H9 (cell line): Measurements from ENCODE around the gene PTGDR. TPM values are rescaled to one million over a fixed set of nuclear protein-coding genes. Genes with fewer than 3 reads are reported as not detected.

ENCODE experiments used
- DNase-seq: peaks from one replicate; pipeline ENCODE4 v3.0.0-alpha.2; 2017
- H2AFZ ChIP-seq: one replicate; pipeline ENCODE4 v1.6.1; 2013; ENCODE audit warnings: mild to moderate bottlenecking, low read length, control low read depth, moderate library complexity
- H2AK5ac ChIP-seq: 2 replicates; pipeline ENCODE4 v1.6.1; 2013; ENCODE audit warnings: low read length, control low read depth, mixed read lengths; ENCODE audit not compliant: insufficient read length
- H2BK120ac ChIP-seq: one replicate; pipeline ENCODE4 v1.6.1; 2013; ENCODE audit warnings: low read depth, mild to moderate bottlenecking, low read length, control low read depth, inconsistent platforms; ENCODE audit not compliant: poor library complexity, severe bottlenecking
- H2BK12ac ChIP-seq: 2 replicates; pipeline ENCODE4 v1.6.1; 2013; ENCODE audit warnings: low read length, control low read depth, mixed read lengths, low read depth; ENCODE audit not compliant: insufficient read length
- H2BK15ac ChIP-seq: 2 replicates; pipeline ENCODE4 v1.6.1; 2013; ENCODE audit warnings: low read depth, low read length, control low read depth
- H2BK20ac ChIP-seq: one replicate; pipeline ENCODE4 v1.6.1; 2013; ENCODE audit warnings: low read depth, mild to moderate bottlenecking, low read length, control low read depth, inconsistent platforms; ENCODE audit not compliant: poor library complexity, severe bottlenecking
- H2BK5ac ChIP-seq: 2 replicates; pipeline ENCODE4 v1.6.1; 2013; ENCODE audit warnings: low read length, control low read depth, mixed read lengths; ENCODE audit not compliant: insufficient read length
- H3K14ac ChIP-seq: 2 replicates; pipeline ENCODE4 v1.6.1; 2013; ENCODE audit warnings: low read length, control low read depth; ENCODE audit not compliant: insufficient read depth
- H3K18ac ChIP-seq: 2 replicates; pipeline ENCODE4 v1.6.1; 2013; ENCODE audit warnings: low read depth, mild to moderate bottlenecking, mixed read lengths, low read length, control low read depth; ENCODE audit not compliant: insufficient read length
- H3K23ac ChIP-seq: 2 replicates; pipeline ENCODE4 v1.6.1; 2013; ENCODE audit warnings: low read length, control low read depth, mixed read lengths, low read depth; ENCODE audit not compliant: insufficient read length
- H3K23me2 ChIP-seq: 2 replicates; pipeline ENCODE4 v1.6.1; 2013; ENCODE audit warnings: low read depth, mild to moderate bottlenecking, mixed read lengths, low read length, control low read depth; ENCODE audit not compliant: insufficient read length, poor library complexity, severe bottlenecking
- H3K27ac ChIP-seq: 2 replicates; pipeline ENCODE4 v1.5.1; 2013; ENCODE audit warnings: low read length, control low read depth, mixed read lengths, low read depth; ENCODE audit not compliant: insufficient read length
- H3K27me3 ChIP-seq: 2 replicates; pipeline ENCODE4 v1.6.1; 2013; ENCODE audit warnings: low read length, control low read depth, inconsistent platforms; ENCODE audit not compliant: insufficient read depth
- H3K4ac ChIP-seq: 2 replicates; pipeline ENCODE4 v1.6.1; 2013; ENCODE audit warnings: low read depth, mild to moderate bottlenecking, control low read depth, inconsistent platforms, low read length, moderate library complexity
- H3K4me1 ChIP-seq: 2 replicates; pipeline ENCODE4 v1.6.1; 2013; ENCODE audit warnings: low read length, control low read depth, inconsistent platforms; ENCODE audit not compliant: insufficient read depth
- H3K4me2 ChIP-seq: 2 replicates; pipeline ENCODE4 v1.6.1; 2013; ENCODE audit warnings: low read length, control low read depth, mixed read lengths; ENCODE audit not compliant: insufficient read length, insufficient read depth
- H3K56ac ChIP-seq: 2 replicates; pipeline ENCODE4 v1.6.1; 2013; ENCODE audit warnings: low read depth, mild to moderate bottlenecking, mixed read lengths, low read length, control low read depth; ENCODE audit not compliant: insufficient read length
- H3K79me1 ChIP-seq: 2 replicates; pipeline ENCODE4 v1.6.1; 2013; ENCODE audit warnings: low read depth, mild to moderate bottlenecking, moderate library complexity, low read length, control low read depth, inconsistent platforms; ENCODE audit not compliant: insufficient read depth, poor library complexity, severe bottlenecking
- H3K79me2 ChIP-seq: 2 replicates; pipeline ENCODE4 v1.6.1; 2013; ENCODE audit warnings: low read length, control low read depth, inconsistent platforms; ENCODE audit not compliant: insufficient read depth
- H3K9ac ChIP-seq: 2 replicates; pipeline ENCODE4 v1.6.1; 2013; ENCODE audit warnings: low read length, control low read depth, mixed read lengths; ENCODE audit not compliant: insufficient read length; ENCODE audit errors: extremely low read depth
- H3K9me3 ChIP-seq: one replicate; pipeline ENCODE4 v1.6.1; 2013; ENCODE audit warnings: low read depth, low read length, inconsistent platforms; ENCODE audit not compliant: control insufficient read depth
- H3T11ph ChIP-seq: one replicate; pipeline ENCODE4 v1.6.1; 2013; ENCODE audit warnings: mild to moderate bottlenecking, low read length, control low read depth, inconsistent platforms
- H4K20me1 ChIP-seq: one replicate; pipeline ENCODE4 v1.6.1; 2013; ENCODE audit not compliant: control insufficient read depth, insufficient read length, insufficient read depth
- H4K5ac ChIP-seq: 2 replicates; pipeline ENCODE4 v1.6.1; 2013; ENCODE audit warnings: low read depth, mild to moderate bottlenecking, mixed read lengths, low read length, control low read depth; ENCODE audit not compliant: insufficient read length
- H4K8ac ChIP-seq: replicated peaks from 2 replicates; pipeline ENCODE4 v1.6.1; 2013; ENCODE audit warnings: low read length, control low read depth, mixed read lengths, low read depth; ENCODE audit not compliant: insufficient read length
- H4K91ac ChIP-seq: 2 replicates; pipeline ENCODE4 v1.6.1; 2013; ENCODE audit warnings: low read depth, mild to moderate bottlenecking, moderate library complexity, mixed read lengths, low read length, control low read depth; ENCODE audit not compliant: insufficient read length
- H3K27ac Mint-ChIP-seq, 3 experiments: 2 replicates in 2 of 3; 3 replicates in 1 of 3; pipeline ENCODE4 v1.8.0; 2020 to 2021; ENCODE audit warnings: mixed read lengths in 3 of 3, mild to moderate bottlenecking in 1 of 3, moderate library complexity in 1 of 3
- H3K27me3 Mint-ChIP-seq: 2 replicates; pipeline ENCODE4 v1.8.0; 2021; ENCODE audit warnings: low read depth, mild to moderate bottlenecking, moderate library complexity, mixed read lengths
- H3K36me3 Mint-ChIP-seq, 3 experiments: 2 replicates in 2 of 3; 3 replicates in 1 of 3; pipeline ENCODE4 v1.8.0; 2020 to 2021; ENCODE audit warnings: low read depth in 3 of 3, mixed read lengths in 3 of 3; ENCODE audit not compliant: insufficient read depth in 1 of 3
- H3K4me1 Mint-ChIP-seq, 2 experiments: 2 replicates each; pipeline ENCODE4 v1.8.0; 2020; ENCODE audit warnings: mixed read lengths in 2 of 2
- H3K4me3 Mint-ChIP-seq, 2 experiments: 2 replicates in 1 of 2; 3 replicates in 1 of 2; pipeline ENCODE4 v1.8.0; 2020 to 2021; ENCODE audit warnings: mild to moderate bottlenecking in 2 of 2, mixed read lengths in 2 of 2, moderate library complexity in 1 of 2
- H3K9me3 Mint-ChIP-seq, 2 experiments: 2 replicates in 1 of 2; 3 replicates in 1 of 2; pipeline ENCODE4 v1.8.0; 2020; ENCODE audit warnings: mild to moderate bottlenecking in 2 of 2, mixed read lengths in 2 of 2, moderate library complexity in 1 of 2
- CTCF ChIP-seq: fragments of 200-600 bp; sonication (generic); conservative IDR thresholded peaks from 3 replicates; pipeline ENCODE4 v1.8.0; 2021; ENCODE audit warnings: antibody characterized with exemption, mild to moderate bottlenecking
- WGBS: extraction: QIAGEN DNeasy Blood & Tissue Kit; methylation state at CpG from one replicate; pipeline ENCODE4 v1.1.7; 2013; ENCODE audit warnings: missing lambda C conversion rate, low lambda C conversion rate, mixed read lengths; ENCODE audit not compliant: insufficient read length; ENCODE audit errors: extremely low coverage; 5-methylcytosine and 5-hydroxymethylcytosine counted together
- total RNA-seq: library from RNA; stranded (reverse); gene quantifications from 2 replicates; pipeline ENCODE4 v1.2.1, GENCODE V29; 2021

PTGDR gene
- total RNA-seq, 1 experiment from 2014 or later = not detected

GRCh38 chr14:52279408-52279807 is 11.9 kb downstream of the PTGDR start:
- Histone ChIP-seq H4K20me1 (no peaks in the 10 kb centered on the region), H2AFZ (no peak overlapping the region), H4K8ac (no peak overlapping the region), H3T11ph (no peak overlapping the region), H3K9me3 (no peaks in the 10 kb centered on the region), H3K14ac (no peak overlapping the region), H2AK5ac (no peak overlapping the region), H3K27me3 (no peaks in the 10 kb centered on the region), H3K4ac (no peak overlapping the region), H3K56ac (no peak overlapping the region), H3K18ac (no peak overlapping the region), H3K23me2 (no peaks in the 10 kb centered on the region), H2BK5ac (no peak overlapping the region), H3K79me1 (no peaks in the 10 kb centered on the region), H3K4me1 (peaks cover 4% of the 10 kb centered on the region; the same call in 1 of the 2 replicates), H3K23ac (no peak overlapping the region), H4K5ac (no peak overlapping the region), H2BK15ac (no peak overlapping the region), H2BK20ac (no peak overlapping the region), H3K27ac (no peak overlapping the region), H3K4me2 (no peak overlapping the region), H4K91ac (no peak overlapping the region), H2BK12ac (no peak overlapping the region), H3K9ac (no peak overlapping the region), H2BK120ac (no peak overlapping the region), H3K79me2 (no peaks in the 10 kb centered on the region)
- no peaks in the 10 kb centered on the region for H3K36me3 Mint-ChIP-seq
- H3K9me3 Mint-ChIP-seq = no peaks in the 10 kb centered on the region
- no peaks in the 10 kb centered on the region for H3K27me3 Mint-ChIP-seq
- H3K4me1 Mint-ChIP-seq = peaks cover 21 to 27% of the 10 kb centered on the region in 2 experiments
- no peak for TF ChIP-seq CTCF
- no peak for DNase-seq
- no CpG with 5 or more reads among the region's 3 CpGs for WGBS
- no peak overlapping the region; a peak in 1 of 7 replicates for H3K27ac Mint-ChIP-seq
- no peak overlapping the region for H3K4me3 Mint-ChIP-seq
